Spleen (tissue), 7 donors: ENCODE data around the gene TMEM88.

ENCODE experiments used
- POLR2A ChIP-seq, 3 donors: fragments of 450-650 bp; IDR thresholded peaks; one replicate each; pipeline ENCODE4 v1.5.1; 2017; ENCODE audit warnings: antibody characterized with exemption in 3 of 3, mild to moderate bottlenecking in 1 of 3
- POLR2AphosphoS5 ChIP-seq, 3 donors: sonication (generic); formaldehyde crosslinking; IDR thresholded peaks; one replicate each; pipeline ENCODE4 v1.5.1; 2017; ENCODE audit warnings: antibody characterized with exemption in 3 of 3
- TF ChIP-seq, protein P1 (sequence below), 11 experiments: fragments of 200-600 bp in 7 of 11; fragments of 450-650 bp in 4 of 11; sonication (generic) in 4 of 11; IDR thresholded peaks in 8 of 11; conservative IDR thresholded peaks in 3 of 11; 1 replicate in 7 of 11; 2 replicates in 4 of 11; pipeline versions ENCODE4 v1.4.0 to v1.8.0; 2016 to 2021; ENCODE audit warnings: antibody characterized with exemption in 11 of 11, inconsistent platforms in 4 of 11, mild to moderate bottlenecking in 1 of 11
- donor health status: DM: no; HTN: no; CAD: no; lungs with moderate emphysema.
- donor health status: DM: no; HTN: no; CAD: no.
- donor health status: DM: no; HTN: no; CAD: no.

DNA sequence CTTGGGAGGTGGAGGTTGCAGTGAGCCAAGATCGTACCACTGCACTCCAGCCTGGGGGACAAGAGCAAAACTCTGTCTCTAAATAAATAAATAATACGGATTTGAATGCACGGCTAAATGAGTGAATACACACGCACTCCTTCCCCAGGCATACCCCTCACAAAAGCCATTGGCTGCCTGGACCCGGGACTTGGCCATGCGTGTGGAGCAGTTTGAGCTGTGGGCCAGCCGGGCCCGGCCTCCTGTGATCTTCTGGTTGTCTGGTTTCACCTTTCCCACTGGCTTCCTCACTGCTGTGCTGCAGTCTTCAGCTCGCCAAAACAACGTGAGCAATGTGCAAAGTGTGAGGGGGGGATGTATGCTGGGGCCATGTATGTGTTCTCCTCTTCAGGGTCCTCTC lies 22.4 kb upstream of the TMEM88 start:
- TF ChIP-seq, protein P1, sequence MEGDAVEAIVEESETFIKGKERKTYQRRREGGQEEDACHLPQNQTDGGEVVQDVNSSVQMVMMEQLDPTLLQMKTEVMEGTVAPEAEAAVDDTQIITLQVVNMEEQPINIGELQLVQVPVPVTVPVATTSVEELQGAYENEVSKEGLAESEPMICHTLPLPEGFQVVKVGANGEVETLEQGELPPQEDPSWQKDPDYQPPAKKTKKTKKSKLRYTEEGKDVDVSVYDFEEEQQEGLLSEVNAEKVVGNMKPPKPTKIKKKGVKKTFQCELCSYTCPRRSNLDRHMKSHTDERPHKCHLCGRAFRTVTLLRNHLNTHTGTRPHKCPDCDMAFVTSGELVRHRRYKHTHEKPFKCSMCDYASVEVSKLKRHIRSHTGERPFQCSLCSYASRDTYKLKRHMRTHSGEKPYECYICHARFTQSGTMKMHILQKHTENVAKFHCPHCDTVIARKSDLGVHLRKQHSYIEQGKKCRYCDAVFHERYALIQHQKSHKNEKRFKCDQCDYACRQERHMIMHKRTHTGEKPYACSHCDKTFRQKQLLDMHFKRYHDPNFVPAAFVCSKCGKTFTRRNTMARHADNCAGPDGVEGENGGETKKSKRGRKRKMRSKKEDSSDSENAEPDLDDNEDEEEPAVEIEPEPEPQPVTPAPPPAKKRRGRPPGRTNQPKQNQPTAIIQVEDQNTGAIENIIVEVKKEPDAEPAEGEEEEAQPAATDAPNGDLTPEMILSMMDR (IDR thresholded peaks at IDR 0.05 in 8 of 11, conservative IDR thresholded peaks at IDR 0.05 in 3 of 11), result no peak
- TF ChIP-seq POLR2A (IDR thresholded peaks at IDR 0.05) (no peak), POLR2AphosphoS5 (IDR thresholded peaks at IDR 0.05) (no peak)
